Measurements from ENCODE around the gene MYO18A.
"Not testable (repeated sequence)": the region's sequence is repeated elsewhere in the genome, so short reads cannot be mapped to it uniquely, and the experiment has no call there.

The MYO18A gene

DNA sequence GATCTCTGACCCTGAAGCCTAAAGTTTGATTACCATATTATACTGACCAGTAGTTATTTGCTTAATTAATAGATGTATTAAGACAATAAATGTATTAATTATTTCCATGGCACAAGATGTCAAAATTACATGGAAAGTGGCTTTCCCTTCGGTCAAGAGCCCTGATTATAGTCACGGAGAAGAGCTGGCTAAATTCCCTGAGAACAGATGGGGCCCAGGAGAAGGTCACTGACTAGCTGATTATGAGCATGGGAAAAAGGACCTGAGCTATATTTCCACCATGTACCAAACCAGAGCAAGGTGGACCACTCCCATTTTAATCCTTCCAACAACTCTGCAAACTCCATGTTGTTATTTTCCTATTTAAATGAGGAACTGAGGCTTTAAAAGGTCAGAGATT is 12.9 kb upstream of the MYO18A start:
- DNase-seq: no peak

DNA sequence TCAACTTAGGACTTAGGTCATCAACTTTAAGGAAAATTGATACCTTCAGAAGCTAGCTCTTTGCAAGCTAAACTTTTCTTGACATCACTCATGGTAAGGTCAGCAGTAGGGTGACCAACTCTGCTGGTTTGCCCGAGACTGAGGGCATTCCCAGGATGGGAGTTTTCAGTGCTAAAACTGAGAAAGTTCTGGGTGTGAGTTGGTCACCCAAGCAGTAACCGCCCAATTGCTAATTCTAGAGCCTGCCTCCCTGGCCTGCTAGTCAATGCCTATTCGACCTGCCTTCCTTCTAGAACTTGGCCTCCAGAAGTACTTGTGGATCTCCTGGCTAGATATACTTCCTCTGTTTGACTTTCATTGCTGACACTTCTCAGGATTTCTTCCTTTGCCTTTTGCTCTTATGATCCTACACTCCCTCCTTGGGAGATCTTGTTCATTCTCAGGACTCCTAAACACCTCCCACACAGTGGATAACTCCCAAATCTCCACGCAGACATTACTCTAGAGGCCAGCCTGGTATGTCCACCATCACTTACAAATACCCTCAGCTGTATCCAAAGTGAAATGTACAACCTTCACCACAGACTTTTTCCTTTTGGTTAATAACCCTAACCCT is 10.5 kb upstream of the MYO18A start:
- DNase-seq: peak; percentile 45

DNA sequence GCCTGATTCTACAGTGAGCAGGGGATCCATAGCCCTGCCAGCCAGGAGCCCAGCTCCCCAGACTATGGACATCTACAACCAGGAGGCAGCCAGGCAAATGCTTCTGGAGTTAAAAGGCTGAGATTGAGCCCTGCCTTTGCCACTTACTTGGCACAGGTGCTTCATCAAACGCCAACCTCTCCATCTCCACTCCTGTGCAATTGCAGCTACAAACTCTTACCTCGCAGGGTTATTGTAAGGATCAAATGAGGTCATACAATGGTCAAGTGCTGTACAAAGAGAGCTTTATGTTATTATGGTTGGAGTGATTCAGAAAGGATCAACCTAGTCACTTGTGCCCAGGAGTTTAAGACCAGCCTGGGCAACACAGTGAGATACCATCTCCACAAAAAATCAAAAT is 9.8 kb upstream of the MYO18A start:
- DNase-seq: peak; percentile 17

DNA sequence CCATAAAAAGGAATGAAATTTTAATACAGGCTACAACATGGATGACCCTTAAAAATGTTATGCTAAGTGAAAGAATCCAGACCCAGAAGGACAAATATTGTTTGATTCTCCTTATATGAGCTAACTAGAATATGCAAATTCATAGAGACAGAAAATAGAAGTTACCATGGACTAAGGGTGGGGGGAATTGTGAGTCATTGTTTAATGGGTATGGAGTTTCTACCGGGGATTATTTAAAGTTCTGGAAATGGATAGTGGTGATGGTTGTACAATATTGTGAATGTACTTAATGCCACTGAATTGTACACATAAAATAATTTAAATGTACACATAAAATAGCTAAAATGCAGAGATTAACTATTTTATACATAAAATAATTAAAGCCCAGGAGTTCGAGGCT is 9.2 kb upstream of the MYO18A start:
- DNase-seq: no peak

DNA sequence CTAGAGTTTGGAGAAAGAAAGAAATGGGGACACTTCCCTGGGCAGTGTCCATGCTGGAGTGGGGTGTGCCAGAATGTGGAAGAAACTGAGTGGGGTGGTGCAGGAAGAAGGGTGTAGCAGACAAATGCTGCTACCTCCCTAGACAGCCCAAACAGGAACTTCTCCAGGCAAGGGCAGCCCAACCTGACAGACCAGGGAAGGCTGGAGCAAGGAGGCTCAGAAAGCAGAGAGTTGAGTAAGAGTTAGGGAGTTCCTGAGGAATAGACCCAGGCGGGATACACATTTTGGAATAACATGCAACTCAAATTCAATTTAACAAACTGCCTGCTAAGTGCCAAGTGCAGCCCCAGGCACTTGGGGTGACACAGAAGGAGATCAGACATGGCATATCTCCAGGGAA is 1.0 kb upstream of the MYO18A start:
- DNase-seq: no peak

DNA sequence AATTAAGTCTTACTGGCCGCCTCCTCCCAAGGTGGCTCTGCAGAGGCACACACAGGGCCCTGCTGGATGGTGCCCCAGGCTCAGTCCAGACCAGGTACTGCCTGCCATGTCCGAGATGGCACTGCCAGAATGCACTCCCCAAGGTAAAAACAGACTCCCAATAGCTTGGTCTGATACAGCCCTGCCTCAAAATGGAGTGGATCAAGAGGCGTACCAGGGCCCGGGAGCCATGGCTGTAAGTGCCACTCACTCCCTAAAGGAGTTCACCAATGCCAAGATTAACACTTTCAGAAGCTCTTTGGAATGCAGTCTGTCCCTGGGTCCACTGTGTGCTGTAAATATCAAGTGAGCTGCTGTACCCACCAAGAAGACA is 576 bp upstream of the MYO18A start:
- no peak for DNase-seq

DNA sequence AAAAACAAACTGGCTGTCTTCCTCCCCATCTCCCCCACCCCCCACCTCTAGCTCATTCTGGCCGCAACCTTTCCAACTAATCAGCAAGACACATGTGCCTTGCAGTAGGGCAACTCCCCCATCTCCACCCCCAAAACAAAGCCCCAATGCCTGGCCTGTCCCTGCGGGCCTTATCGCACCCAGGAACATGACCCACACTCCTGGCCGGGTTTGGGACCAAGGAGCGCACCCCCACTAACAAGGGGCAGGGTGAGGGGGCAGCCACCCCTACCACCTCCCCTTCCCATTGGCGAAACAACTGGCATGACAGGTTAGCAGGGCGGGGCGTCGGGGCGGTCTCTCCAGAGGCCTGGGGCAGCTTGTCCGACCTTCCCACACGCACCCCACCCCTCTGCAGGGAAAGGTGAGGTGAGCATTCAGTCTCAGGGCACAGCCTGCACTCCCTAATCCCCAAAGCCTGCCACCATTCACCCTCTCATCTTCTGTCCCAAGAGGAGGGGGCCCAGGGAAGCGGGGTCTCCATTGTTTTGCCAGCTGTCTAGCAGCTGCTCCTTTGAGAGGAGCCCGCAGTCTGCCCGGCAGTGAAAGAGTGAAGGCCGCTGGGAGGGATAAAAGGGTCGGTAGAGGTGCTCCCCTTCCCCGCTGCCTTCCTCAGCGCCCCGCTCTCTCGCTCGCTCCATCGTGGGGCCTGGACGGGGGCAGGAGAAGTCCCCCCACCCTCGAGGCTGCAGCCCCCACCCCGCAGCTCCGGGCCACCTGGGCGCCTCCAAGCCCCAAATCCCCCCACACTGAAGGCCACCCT is 765 bp downstream of the MYO18A start:
- DNase-seq: no peak

DNA sequence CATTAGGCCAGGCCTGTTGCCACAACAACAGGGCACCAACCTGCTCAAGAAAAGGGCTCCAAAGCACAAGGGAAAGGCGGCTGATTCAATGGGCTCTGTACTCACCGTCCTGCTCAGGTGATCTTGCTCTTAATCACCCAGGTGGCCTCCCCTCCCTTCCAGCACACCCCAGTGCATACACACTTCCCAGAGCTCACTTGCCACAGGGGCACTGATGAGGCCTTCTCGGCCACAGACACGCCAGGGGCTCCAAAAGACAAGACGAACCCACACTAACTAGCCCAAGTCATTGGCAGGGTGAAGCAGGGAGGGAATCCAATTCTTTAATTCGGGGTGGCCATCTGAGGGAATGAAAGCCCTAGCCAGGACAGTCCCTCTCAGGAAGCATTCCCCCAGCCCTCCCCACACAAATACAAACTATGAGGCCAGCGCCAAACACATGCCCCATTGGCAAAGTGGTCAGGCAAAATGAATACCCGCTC is 1.4 kb downstream of the MYO18A start:
- no peak for DNase-seq

DNA sequence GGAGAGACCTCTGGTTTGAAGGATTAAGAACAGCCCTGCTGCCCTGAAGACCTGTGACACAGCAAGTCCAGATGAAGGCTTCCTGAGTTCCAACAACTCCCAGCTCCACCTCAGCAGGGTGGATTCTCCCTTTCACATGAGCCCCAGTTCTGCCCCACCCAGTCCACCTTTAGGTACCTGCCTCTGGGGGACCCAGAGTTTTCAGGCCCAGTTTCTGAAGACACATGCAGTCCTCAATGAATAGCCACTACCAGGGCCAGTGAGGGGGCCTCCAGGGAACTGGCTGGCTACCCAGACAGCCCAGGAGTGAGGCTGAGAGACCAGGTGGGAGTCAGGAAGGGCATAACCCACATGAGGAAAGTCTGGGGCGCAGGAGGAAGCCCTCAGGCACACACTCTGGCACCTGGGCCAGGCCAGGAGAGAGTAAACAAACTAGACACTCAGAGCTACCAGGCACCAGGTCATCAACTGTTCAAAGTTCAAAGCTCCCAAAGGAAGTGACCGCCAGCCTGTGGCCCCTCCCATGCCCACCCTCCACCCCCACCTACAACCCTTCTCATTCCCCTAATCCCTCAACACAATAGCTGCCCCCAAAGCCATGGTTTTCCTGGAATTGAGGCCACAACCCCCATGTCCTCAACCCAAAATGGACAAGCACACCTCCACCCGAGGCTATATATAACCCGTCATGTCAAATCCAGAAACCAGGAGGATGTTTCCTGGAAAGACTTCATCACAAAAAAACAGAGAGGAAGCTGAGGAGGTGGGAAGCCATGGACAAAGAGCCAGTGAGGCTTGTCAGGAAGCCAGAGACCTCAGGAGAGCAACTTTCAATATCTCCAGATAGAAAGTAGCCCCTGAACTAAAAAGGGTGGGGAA is 2.1 kb downstream of the MYO18A start:
- DNase-seq: no peak

DNA sequence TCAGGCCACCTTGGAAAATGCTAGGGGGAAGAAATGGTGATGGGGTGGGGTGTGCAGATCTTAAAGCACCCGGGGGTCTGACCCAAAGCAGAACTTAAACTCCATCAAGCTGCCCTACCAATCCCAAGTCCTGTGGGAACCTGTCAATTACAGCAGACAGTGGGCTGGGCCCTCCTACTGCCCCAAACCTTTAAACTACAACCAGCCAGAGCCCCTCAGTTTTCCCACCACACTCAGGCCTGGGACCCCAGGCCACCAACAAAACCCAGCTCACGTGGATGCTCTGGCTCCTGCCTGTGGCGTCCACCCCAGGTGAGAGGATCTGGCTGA is 2.7 kb downstream of the MYO18A start:
- no peak for DNase-seq

DNA sequence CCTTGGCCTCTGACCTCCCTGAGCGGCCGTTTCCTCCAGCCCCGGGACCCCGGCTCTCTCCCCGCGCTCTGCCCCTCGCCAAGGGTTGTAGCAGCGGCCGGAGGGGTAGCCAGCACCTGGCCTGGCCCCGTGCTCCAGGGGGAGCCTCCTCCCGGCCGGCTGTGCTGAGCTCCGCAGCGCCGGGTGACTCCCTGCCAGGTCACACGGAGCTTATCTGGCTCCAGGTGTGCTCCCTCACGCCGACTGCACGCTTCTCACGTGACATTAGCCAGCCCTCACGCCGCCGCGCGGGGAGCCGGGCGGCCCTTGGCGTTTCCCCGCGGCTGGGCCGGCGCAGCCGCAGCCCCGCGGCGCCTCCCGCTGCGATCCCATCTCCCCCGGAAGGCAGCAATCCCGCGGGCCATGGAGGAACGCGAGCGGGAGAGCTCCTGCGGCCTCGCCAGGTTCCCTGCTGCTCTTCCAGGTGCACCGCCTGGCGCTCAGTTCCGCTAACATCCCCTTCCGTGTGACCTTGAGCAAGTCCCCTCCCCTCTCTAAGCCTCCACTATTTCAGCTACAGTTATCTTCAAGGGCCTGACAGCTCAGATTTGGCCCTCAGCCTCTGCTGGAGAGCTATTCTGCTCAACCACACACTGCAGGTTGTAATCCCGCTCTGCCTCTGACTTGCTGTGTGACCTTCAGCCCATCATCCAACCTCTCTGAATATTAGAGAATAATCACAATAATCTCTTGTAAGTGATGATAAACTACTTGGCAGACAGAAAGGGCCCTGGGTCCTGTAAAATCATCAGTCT is 3.4 kb downstream of the MYO18A start:
- peak; percentile 77 for DNase-seq

DNA sequence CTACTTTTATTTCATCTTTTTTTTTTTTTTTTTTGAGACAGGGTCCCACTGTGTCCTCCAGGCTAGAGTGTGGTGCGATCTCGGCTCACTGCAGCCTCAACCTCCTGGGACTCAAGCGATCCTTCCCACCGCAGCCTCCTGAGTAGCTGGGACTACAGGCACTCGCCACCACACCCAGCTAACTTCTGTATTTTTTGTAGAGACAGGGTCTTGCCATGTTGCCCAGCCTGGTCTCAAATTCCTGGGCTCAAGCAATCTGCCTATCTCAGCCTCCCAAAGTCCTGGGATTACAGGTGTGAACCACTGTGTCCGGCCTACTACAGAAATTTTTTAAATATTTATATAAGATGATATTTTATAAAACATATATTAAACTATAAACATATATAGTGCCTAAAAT is 4.8 kb downstream of the MYO18A start:
- DNase-seq: no peak

DNA sequence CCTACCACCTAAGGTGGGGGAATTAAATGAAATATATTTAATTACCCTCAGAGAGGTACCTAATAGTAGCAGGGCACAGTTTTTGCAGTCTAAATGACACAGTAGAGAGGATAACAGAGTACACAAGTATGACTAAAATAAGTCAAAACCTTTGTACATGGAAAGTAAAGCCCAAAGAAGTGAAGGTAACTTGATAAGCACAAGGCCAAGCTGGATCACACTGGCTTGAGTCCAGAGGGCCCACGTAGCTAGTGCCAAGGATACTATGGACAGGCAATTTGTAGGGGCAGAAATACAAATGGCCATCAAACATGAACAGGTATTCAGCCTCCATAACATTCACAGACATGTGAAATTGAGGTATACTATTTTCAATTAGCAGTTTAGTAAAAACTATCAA is 7.6 kb downstream of the MYO18A start:
- no peak for DNase-seq

DNA sequence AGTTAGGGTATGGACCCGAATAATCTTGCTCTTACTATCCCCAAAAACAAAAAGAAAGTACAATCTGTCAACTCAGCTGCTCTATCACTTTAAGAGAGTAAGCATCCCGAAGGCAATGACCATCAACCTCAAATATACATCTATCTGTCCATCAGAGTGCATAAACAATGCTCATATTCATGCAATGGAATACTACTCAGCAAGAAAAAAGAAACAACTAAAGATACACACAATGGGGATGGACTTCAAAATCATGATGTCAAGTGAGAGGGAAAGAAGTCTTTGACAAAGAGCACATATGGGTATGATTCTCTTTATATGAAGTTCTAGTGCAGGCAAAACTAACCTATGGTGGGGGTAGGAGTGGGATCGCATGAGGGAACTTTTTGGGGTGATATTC is 9.5 kb downstream of the MYO18A start:
- no peak for DNase-seq

DNA sequence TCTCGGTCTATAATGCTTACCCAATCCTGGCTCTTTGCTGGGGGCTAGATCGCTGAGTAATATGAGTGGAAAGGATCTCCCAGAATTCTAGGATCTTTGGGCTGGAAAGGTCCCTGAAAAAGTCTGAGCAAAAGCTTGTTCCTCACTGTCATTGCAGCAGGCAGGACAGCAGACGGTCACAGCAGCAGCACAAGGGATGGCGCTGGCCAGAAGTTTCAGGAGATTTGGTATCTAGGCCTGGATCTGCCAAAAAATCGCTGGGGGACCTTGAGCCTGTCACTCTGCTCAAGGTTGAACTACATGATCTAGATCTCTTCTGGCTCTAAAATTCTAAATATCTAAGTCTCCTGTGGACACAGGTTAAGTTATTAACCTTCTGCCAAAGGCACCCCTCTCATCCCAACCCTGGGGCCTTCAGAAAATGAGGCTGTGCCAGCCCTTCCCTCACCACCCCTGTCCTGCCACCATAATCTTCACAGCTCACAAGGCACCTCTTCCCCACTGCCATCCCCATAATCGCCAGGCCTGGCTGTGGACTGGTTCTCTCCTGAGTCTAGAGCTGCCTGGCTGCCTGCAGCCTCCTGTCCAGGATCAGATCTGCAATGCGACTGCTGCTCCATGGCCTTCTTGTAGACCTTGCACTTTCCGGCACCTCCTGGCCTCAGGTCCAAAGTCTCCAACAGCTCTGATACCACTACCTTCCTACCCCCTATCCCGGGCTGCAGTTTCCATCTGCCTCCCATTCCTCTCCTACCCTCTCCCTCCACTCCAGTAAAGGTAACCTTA is 10.2 kb downstream of the MYO18A start:
- DNase-seq: no peak

DNA sequence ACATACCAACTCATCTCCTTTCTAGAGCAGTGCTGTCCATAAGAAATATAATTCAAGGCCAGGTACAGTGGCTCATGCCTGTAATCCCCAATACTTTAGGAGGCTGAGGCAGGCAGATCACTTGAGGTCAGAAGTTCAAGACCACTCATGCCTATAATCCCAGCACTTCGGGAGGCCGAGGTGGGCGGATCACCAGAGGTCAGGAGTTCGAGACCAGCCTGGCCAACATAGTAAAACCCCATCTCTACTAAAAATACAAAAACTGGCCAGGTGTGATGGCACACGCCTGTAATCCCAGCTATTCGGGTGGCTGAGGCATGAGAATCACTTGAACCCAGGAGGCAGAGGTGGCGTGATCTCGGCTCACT is 11.5 kb downstream of the MYO18A start:
- not testable (repeated sequence) for DNase-seq

DNA sequence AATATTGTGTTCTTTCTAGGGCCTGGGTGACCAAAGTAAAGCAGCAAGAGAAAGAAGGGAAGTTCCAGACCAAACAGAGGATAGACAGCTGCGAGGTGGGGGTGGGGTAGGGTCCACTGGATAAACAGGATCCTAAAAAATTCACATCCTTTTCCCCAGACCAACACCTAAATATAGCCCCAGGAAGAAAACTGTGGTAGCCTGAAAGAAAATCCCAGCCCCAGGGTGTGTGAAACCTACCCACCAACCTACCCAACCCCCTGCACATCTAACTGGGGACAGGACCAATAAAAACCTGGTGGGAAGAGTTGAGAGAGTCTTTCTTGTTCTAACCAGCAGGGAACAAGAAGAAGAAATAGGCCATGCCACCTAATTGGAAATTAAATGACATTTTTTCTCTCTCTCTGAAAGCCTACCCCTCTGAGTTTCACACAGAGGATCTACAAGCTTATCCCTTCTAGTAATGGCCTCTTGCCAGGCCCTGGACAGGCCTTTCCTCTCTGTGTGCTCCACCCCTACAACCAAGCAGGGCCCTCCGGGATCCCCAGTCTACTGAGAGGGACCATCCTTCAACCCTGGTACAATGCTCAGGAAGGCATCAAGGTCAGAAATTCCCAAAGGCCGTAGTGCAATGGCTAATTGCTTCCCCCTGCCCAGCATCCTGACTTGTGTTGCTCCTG is 12.0 kb downstream of the MYO18A start:
- no peak for DNase-seq

DNA sequence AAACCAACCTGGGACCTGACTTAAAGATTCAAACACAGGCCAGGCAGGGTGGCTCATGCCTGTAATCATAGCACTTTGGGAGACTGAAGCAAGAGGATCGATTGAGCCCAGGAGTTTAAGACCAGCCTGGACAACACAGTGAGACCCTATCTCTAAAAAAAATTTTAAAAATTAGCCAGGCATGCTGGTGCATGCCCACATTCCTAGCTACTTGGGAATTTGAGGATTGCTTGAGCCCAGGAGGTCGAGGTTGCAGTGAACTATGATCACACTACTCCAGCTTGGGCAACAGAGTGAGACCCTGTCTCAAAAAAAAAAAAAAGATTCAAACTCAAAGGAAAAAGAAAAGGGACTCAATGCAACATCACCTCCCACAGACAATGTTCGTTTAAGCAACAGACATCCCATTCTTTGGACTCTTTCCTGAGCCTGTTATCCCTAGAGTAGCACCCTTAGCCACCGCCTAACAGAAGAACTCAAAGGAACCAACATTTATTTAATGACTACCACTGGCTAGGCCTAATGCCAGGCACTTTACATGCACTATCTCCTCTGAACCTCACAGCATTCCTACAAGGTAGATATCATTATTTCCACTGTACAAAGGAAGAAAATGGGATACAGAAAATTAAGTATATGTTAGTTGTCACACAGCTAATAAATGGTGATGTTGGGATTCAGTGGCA is 12.7 kb downstream of the MYO18A start:
- no peak for DNase-seq

DNA sequence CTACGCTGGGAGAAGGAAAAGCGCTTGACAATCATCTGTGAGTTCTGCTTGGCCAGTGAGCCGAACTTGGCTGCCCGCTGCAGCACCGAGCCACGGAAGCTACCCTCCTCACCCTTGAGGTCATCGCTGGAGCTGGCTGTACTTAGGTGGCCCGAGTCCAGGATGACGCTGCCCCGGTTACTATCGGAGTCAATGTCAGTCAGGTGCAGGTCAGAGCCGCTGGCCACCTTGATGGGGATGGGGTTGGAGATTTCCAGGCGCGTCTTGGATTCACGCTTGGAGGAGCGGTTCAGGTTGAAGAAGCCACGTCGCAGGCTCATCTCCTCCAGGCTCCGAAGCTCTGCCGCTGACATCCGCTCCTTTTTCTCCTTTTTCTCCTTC is 13.7 kb downstream of the MYO18A start:
- no peak for DNase-seq

DNA sequence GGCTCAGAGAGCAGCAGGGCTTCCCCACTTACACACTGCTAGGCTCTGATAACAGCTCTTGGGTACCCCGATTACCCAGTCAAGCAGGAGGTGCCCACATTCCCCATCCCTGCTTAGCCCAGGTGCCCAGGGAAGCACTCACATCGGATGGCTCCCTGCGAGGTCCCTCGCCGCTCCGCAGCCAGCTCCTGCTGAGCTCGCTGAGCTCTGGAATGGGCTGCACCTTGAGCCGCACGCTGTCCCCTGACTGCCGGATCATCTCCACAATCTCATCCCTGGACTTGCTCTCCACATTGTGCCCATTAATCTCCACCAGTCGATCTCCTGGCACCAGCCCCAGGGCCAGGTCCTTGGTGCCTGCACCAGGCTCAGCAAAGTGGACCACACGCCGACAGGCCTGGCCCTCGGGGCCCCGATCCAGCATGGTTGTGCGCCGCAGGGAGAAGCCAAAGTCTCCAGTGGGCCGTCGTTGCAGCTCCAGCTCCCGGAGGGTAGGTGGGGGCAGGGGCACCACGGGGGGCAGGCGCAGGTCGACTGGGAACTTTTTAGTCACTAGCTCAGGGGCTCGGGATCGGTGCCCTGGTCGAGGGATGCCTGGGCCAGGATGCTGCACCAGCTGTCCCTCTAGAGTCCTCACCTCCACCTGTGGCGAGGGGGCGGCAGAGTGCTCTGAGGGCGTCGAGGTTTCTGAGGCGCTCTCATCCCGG is 14.2 kb downstream of the MYO18A start:
- no peak for DNase-seq

All from activated CD8-positive, alpha-beta memory T cell treated with anti-CD3 and anti-CD28 coated beads, Interleukin-2, amount 50 U/mL, for 48 hours (primary cell).